Measurements from ENCODE around the gene MFSD1. TPM values are rescaled to one million over a fixed set of nuclear protein-coding genes. Genes with fewer than 3 reads are reported as not detected.

Gene MFSD1
- polyA plus RNA-seq, 1 experiment: 89.9 TPM

GRCh38 chr3:158820521-158820920, 18.7 kb downstream of the MFSD1 start:
- CTCF ChIA-PET: no interaction called here
- Histone ChIP-seq H3K9me3 (ENCODE audit: control insufficient read depth, insufficient read depth, low read length) (no peaks in the 10 kb centered on the region), H3K27ac (ENCODE audit: low read depth, low read length) (no peak overlapping the region), H3K4me3 (ENCODE audit: low read depth, low read length) (no peak overlapping the region), H3K27me3 (ENCODE audit: control insufficient read depth, insufficient read depth, low read length) (no peaks in the 10 kb centered on the region)
- TF ChIP-seq CTCF (IDR thresholded peaks at IDR 0.05; ENCODE audit: low read depth, low read length): no peak
- DNase-seq (ENCODE audit: low read depth, low spot score): no peak
- POLR2A ChIA-PET: no interaction called here

GRCh38 chr3:158821847-158822246, 20.0 kb downstream of the MFSD1 start:
- CTCF ChIA-PET: no interaction called here
- no peak for TF ChIP-seq CTCF (IDR thresholded peaks at IDR 0.05; ENCODE audit: low read depth, low read length)
- no peak overlapping the region for H3K27ac ChIP-seq (ENCODE audit: low read depth, low read length)
- DNase-seq (ENCODE audit: low read depth, low spot score): no peak
- no peaks in the 10 kb centered on the region for H3K9me3 ChIP-seq (ENCODE audit: control insufficient read depth, insufficient read depth, low read length)
- POLR2A ChIA-PET: no interaction called here
- H3K4me3 ChIP-seq (ENCODE audit: low read depth, low read length): no peak overlapping the region
- H3K27me3 ChIP-seq (ENCODE audit: control insufficient read depth, insufficient read depth, low read length): no peaks in the 10 kb centered on the region

DNA sequence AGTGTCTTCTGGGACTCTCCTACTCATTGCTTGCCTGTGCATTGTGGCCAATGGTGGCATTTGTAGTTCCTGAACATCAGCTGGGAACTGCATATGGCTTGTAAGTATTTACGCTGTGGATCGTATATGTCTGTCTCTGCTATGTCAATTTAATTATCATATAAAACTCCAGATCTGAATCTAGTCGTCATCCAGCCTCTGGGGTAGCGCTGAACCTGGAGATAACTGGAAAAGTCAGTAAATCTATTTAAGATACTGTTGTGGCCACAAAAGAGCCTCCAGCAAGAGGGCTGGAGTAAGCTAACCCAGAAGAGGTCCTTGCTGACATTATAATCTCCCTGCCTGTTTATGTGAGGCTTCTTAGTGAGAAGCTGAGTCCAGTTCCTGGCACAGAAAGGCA, 21.6 kb downstream of the MFSD1 start:
- no peak overlapping the region for H3K27ac ChIP-seq (ENCODE audit: low read depth, low read length)
- DNase-seq (ENCODE audit: low read depth, low spot score): no peak
- TF ChIP-seq CTCF (IDR thresholded peaks at IDR 0.05; ENCODE audit: low read depth, low read length): no peak
- no peak overlapping the region for H3K4me3 ChIP-seq (ENCODE audit: low read depth, low read length)
- ChIA-PET POLR2A (no interaction called here), CTCF (no interaction called here)
- no peaks in the 10 kb centered on the region for H3K9me3 ChIP-seq (ENCODE audit: control insufficient read depth, insufficient read depth, low read length)
- H3K27me3 ChIP-seq (ENCODE audit: control insufficient read depth, insufficient read depth, low read length): no peaks in the 10 kb centered on the region

- POLR2A ChIA-PET: no interaction called here
- no peak for TF ChIP-seq CTCF (IDR thresholded peaks at IDR 0.05; ENCODE audit: low read depth, low read length)
- no peaks in the 10 kb centered on the region for H3K27me3 ChIP-seq (ENCODE audit: control insufficient read depth, insufficient read depth, low read length)
- CTCF ChIA-PET: no interaction called here
- H3K4me3 ChIP-seq (ENCODE audit: low read depth, low read length): no peak overlapping the region
- no peak overlapping the region for H3K27ac ChIP-seq (ENCODE audit: low read depth, low read length)
- DNase-seq (ENCODE audit: low read depth, low spot score): no peak
- H3K9me3 ChIP-seq (ENCODE audit: control insufficient read depth, insufficient read depth, low read length): no peaks in the 10 kb centered on the region
Measured at GRCh38 chr3:158827773-158828172, 25.9 kb downstream of the MFSD1 start.

DNA sequence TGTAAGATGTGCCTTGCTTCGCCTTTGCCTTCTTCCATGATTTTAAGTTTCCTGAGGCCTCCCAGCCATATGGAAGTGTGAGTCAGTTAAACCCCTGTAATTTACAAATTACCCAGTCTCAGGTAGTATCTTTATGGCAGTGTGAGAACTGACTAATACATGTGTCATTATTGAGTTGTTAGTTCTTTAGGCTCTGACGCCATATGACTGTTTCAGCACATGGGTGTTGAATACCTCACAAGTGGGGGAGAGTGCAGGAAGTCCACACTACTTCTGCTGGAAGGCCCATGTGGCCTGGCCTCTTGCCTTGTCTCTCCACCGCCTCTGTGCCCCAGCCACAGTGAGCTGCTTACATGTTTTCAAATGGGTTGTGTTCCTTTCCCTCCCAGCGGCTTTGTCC, 28.5 kb downstream of the MFSD1 start:
- H3K27me3 ChIP-seq (ENCODE audit: control insufficient read depth, insufficient read depth, low read length): no peaks in the 10 kb centered on the region
- TF ChIP-seq CTCF (IDR thresholded peaks at IDR 0.05; ENCODE audit: low read depth, low read length): no peak
- DNase-seq (ENCODE audit: low read depth, low spot score): no peak
- no peaks in the 10 kb centered on the region for H3K9me3 ChIP-seq (ENCODE audit: control insufficient read depth, insufficient read depth, low read length)
- no peak overlapping the region for H3K27ac ChIP-seq (ENCODE audit: low read depth, low read length)
- CTCF ChIA-PET: interaction anchor here (0.5 to 1.3 kb wide), 4 partner anchors 16 to 653 kb away, joined by 3 to 4 read pairs (median 3); no protein-coding TSS in a partner anchor
- H3K4me3 ChIP-seq (ENCODE audit: low read depth, low read length): no peak overlapping the region
- POLR2A ChIA-PET: no interaction called here

Measured in AG04450 (cell line).